ENCODE measurements around the gene IDS. TPM values are rescaled to one million over a fixed set of nuclear protein-coding genes. Genes with fewer than 3 reads are reported as not detected.

The IDS gene
- total RNA-seq, 1 donor from 2014 or later = 113 TPM

- H3K9me3 ChIP-seq = no peaks in the 10 kb centered on the region
- intact Hi-C loops (cut with DNase I) = no loop called here
- no peaks in the 10 kb centered on the region for H3K36me3 ChIP-seq
- no peak overlapping the region for H3K4me3 ChIP-seq
- no peaks in the 10 kb centered on the region for H3K27me3 ChIP-seq
- H3K4me1 ChIP-seq = no peaks in the 10 kb centered on the region
- TF ChIP-seq, protein P1, sequence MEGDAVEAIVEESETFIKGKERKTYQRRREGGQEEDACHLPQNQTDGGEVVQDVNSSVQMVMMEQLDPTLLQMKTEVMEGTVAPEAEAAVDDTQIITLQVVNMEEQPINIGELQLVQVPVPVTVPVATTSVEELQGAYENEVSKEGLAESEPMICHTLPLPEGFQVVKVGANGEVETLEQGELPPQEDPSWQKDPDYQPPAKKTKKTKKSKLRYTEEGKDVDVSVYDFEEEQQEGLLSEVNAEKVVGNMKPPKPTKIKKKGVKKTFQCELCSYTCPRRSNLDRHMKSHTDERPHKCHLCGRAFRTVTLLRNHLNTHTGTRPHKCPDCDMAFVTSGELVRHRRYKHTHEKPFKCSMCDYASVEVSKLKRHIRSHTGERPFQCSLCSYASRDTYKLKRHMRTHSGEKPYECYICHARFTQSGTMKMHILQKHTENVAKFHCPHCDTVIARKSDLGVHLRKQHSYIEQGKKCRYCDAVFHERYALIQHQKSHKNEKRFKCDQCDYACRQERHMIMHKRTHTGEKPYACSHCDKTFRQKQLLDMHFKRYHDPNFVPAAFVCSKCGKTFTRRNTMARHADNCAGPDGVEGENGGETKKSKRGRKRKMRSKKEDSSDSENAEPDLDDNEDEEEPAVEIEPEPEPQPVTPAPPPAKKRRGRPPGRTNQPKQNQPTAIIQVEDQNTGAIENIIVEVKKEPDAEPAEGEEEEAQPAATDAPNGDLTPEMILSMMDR (IDR thresholded peaks at IDR 0.05) = no peak
- DNase-seq (no peak), ATAC-seq (no peak)
- H3K27ac ChIP-seq = no peak overlapping the region
Measured at GRCh38 chrX:149453906-149454822, 50.9 kb downstream of the IDS start.

DNA sequence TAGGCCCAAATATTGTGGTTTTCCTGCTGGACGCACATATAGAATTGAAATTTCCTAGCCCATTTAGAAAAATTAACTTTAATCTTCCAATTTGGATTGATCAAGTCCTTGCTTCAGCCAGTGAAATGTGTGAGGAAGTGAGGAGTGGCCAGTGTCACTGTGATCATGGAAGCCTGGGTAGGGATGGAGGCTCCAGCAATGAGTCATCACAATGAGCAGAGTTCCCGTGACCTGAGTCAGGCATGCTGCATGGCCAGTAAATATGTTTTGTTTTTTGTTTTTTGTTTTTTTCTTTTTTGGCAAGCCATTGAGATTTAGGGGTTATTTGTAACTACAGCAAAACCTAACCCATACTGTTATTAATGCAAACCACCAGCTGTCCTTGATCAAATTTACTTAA lies 52.1 kb downstream of the IDS start:
- no peaks in the 10 kb centered on the region for H3K9me3 ChIP-seq
- ATAC-seq (no peak), DNase-seq (no peak)
- intact Hi-C loops (cut with DNase I) = no loop called here
- no peak overlapping the region for H3K4me3 ChIP-seq
- no peaks in the 10 kb centered on the region for H3K36me3 ChIP-seq
- TF ChIP-seq, protein P1 (IDR thresholded peaks at IDR 0.05) = no peak
- H3K4me1 ChIP-seq = no peaks in the 10 kb centered on the region
- no peaks in the 10 kb centered on the region for H3K27me3 ChIP-seq
- no peak overlapping the region for H3K27ac ChIP-seq

GRCh38 chrX:149433451-149433850 lies 71.7 kb downstream of the IDS start:
- H3K27ac ChIP-seq = no peak overlapping the region
- TF ChIP-seq, protein P1 (IDR thresholded peaks at IDR 0.05) = no peak
- no peaks in the 10 kb centered on the region for H3K36me3 ChIP-seq
- H3K4me1 ChIP-seq = no peaks in the 10 kb centered on the region
- no peaks in the 10 kb centered on the region for H3K9me3 ChIP-seq
- no peak for ATAC-seq
- H3K27me3 ChIP-seq = no peaks in the 10 kb centered on the region
- H3K4me3 ChIP-seq = no peak overlapping the region
- DNase-seq = no peak
- intact Hi-C loops (cut with DNase I) = no loop called here

- intact Hi-C loops (cut with DNase I) = no loop called here
- ATAC-seq (no peak), DNase-seq (no peak)
- H3K27me3 ChIP-seq = no peaks in the 10 kb centered on the region
- TF ChIP-seq, protein P1 (IDR thresholded peaks at IDR 0.05) = no peak
- no peak overlapping the region for H3K4me3 ChIP-seq
- H3K9me3 ChIP-seq = no peaks in the 10 kb centered on the region
- H3K27ac ChIP-seq = no peak overlapping the region
- no peaks in the 10 kb centered on the region for H3K4me1 ChIP-seq
- H3K36me3 ChIP-seq = no peaks in the 10 kb centered on the region
Measured at GRCh38 chrX:149433051-149433450, 72.1 kb downstream of the IDS start.

Other genes starting within 250 kb of the IDS start
- gene EOLA1, start 35.7 kb upstream of the IDS start, total RNA-seq = 15.8 TPM
- gene HSFX3, start 44.6 kb upstream of the IDS start, total RNA-seq = not detected
- not detected for gene MAGEA9B, start 82.2 kb upstream of the IDS start, total RNA-seq
- gene HSFX2, start 90.0 kb upstream of the IDS start, total RNA-seq = not detected
- 19.9 TPM for gene TMEM185A, start 126.5 kb upstream of the IDS start, total RNA-seq
- gene MAGEA11, start 206.8 kb upstream of the IDS start, total RNA-seq = not detected

Measured in upper lobe of right lung (tissue), 1 donor.